ENCODE data around the gene ARAP1. TPM values are rescaled to one million over a fixed set of nuclear protein-coding genes. Genes with fewer than 3 reads are reported as not detected.

ARAP1 gene
- total RNA-seq, 1 experiment from 2014 or later: 151 TPM

- no peak overlapping the region for H3K27ac ChIP-seq
- intact Hi-C loops (cut with micrococcal nuclease; ENCODE audit: unreplicated experiment): no loop called here
- H3K4me3 ChIP-seq: no peak overlapping the region
- ChIA-PET CTCF (interaction anchor here (0.6 to 0.7 kb wide), 2 partner anchors 11 to 172 kb away, joined by 4 to 6 read pairs; no protein-coding TSS in a partner anchor), POLR2A (ENCODE audit: unreplicated experiment) (no interaction called here)
- no peaks in the 10 kb centered on the region for H3K79me2 ChIP-seq (ENCODE audit: low read depth)
- H4K20me1 ChIP-seq (ENCODE audit: insufficient read depth): no peaks in the 10 kb centered on the region
- no peak overlapping the region for H2AFZ ChIP-seq
- H3K4me1 ChIP-seq (replicated peaks; ENCODE audit: insufficient read depth): no peaks in the 10 kb centered on the region
- no peaks in the 10 kb centered on the region for H3F3A ChIP-seq (ENCODE audit: insufficient read depth, low read depth)
- no peak for TF ChIP-seq EZH2 (IDR thresholded peaks at IDR 0.05; ENCODE audit: low read depth)
- TF ChIP-seq CTCF (conservative IDR thresholded peaks at IDR 0.05): no peak
- H3K9me3 ChIP-seq (ENCODE audit: insufficient read depth, low read depth): peaks cover 11% of the 10 kb centered on the region; the same call in 1 of the 2 replicates
- H3K4me2 ChIP-seq: no peak overlapping the region
- no peaks in the 10 kb centered on the region for H3K9me2 ChIP-seq (ENCODE audit: insufficient read depth)
- H3K27me3 ChIP-seq (ENCODE audit: insufficient read depth, low read depth): peaks cover 63% of the 10 kb centered on the region
- no TSS peak for BruUV-seq (replicated peaks)
- no peaks in the 10 kb centered on the region for H3K36me3 ChIP-seq (ENCODE audit: low read depth)
- DNase-seq: no peak
Observed at GRCh38 chr11:72665911-72666472, 86.2 kb downstream of the ARAP1 start.

- Histone ChIP-seq H3K27me3 (ENCODE audit: insufficient read depth, low read depth) (peaks cover 49% of the 10 kb centered on the region), H3K4me2 (no peak overlapping the region), H3K36me3 (ENCODE audit: low read depth) (no peaks in the 10 kb centered on the region), H2AFZ (no peak overlapping the region), H3K4me1 (replicated peaks; ENCODE audit: insufficient read depth) (no peaks in the 10 kb centered on the region), H3K4me3 (no peak overlapping the region), H3K9me2 (ENCODE audit: insufficient read depth) (no peaks in the 10 kb centered on the region), H3K27ac (no peak overlapping the region), H4K20me1 (ENCODE audit: insufficient read depth) (no peaks in the 10 kb centered on the region; the same call in 1 of the 2 replicates), H3F3A (ENCODE audit: insufficient read depth, low read depth) (no peaks in the 10 kb centered on the region), H3K9me3 (ENCODE audit: insufficient read depth, low read depth) (peaks cover under 1% of the 10 kb centered on the region; the same call in 1 of the 2 replicates), H3K79me2 (ENCODE audit: low read depth) (no peaks in the 10 kb centered on the region)
- ChIA-PET POLR2A (ENCODE audit: unreplicated experiment) (no interaction called here), CTCF (no interaction called here)
- BruUV-seq (replicated peaks): no TSS peak
- no peak for TF ChIP-seq CTCF (conservative IDR thresholded peaks at IDR 0.05)
- TF ChIP-seq EZH2 (IDR thresholded peaks at IDR 0.05; ENCODE audit: low read depth): no peak
- DNase-seq: no peak
- intact Hi-C loops (cut with micrococcal nuclease; ENCODE audit: unreplicated experiment): no loop called here
Observed at GRCh38 chr11:72662036-72662435, 90.2 kb downstream of the ARAP1 start.

GRCh38 chr11:72661486-72661885 lies 90.7 kb downstream of the ARAP1 start:
- no peak overlapping the region for H3K4me3 ChIP-seq
- peaks cover 47% of the 10 kb centered on the region for H3K27me3 ChIP-seq (ENCODE audit: insufficient read depth, low read depth)
- no peak overlapping the region for H2AFZ ChIP-seq
- BruUV-seq (replicated peaks): no TSS peak
- no peak for DNase-seq
- ChIA-PET CTCF (no interaction called here), POLR2A (ENCODE audit: unreplicated experiment) (no interaction called here)
- H3K4me2 ChIP-seq: no peak overlapping the region
- H3K36me3 ChIP-seq (ENCODE audit: low read depth): no peaks in the 10 kb centered on the region
- no peak overlapping the region for H3K27ac ChIP-seq
- H4K20me1 ChIP-seq (ENCODE audit: insufficient read depth): no peaks in the 10 kb centered on the region; the same call in 1 of the 2 replicates
- H3F3A ChIP-seq (ENCODE audit: insufficient read depth, low read depth): no peaks in the 10 kb centered on the region
- H3K4me1 ChIP-seq (replicated peaks; ENCODE audit: insufficient read depth): no peaks in the 10 kb centered on the region
- TF ChIP-seq EZH2 (IDR thresholded peaks at IDR 0.05; ENCODE audit: low read depth): no peak
- TF ChIP-seq CTCF (conservative IDR thresholded peaks at IDR 0.05): no peak
- intact Hi-C loops (cut with micrococcal nuclease; ENCODE audit: unreplicated experiment): no loop called here
- H3K9me2 ChIP-seq (ENCODE audit: insufficient read depth): no peaks in the 10 kb centered on the region
- H3K9me3 ChIP-seq (ENCODE audit: insufficient read depth, low read depth): no peaks in the 10 kb centered on the region
- H3K79me2 ChIP-seq (ENCODE audit: low read depth): no peaks in the 10 kb centered on the region
